Left ventricle myocardium inferior (tissue), 1 donor: ENCODE data around the gene SSH2. TPM values are rescaled to one million over a fixed set of nuclear protein-coding genes. Genes with fewer than 3 reads are reported as not detected.
"Not testable (repeated sequence)": the region's sequence is repeated elsewhere in the genome, so short reads cannot be mapped to it uniquely, and the experiment has no call there.

Experiments
- DNase-seq: peaks from one replicate; pipeline ENCODE4 v3.0.0-alpha.2; 2020
- H3K27ac ChIP-seq: fragments of 200-600 bp; replicated peaks from 2 replicates; pipeline ENCODE4 v1.8.0; 2021
- H3K27me3 ChIP-seq: fragments of 200-600 bp; 2 replicates; pipeline ENCODE4 v1.8.0; 2021; ENCODE audit warnings: low read depth
- H3K36me3 ChIP-seq: fragments of 200-600 bp; 2 replicates; pipeline ENCODE4 v1.8.0; 2021
- H3K4me1 ChIP-seq: fragments of 200-600 bp; 2 replicates; pipeline ENCODE4 v1.8.0; 2021
- H3K4me3 ChIP-seq: fragments of 200-600 bp; 2 replicates; pipeline ENCODE4 v1.8.0; 2021; ENCODE audit warnings: mild to moderate bottlenecking, moderate library complexity
- H3K9me3 ChIP-seq: fragments of 200-600 bp; replicated peaks from 2 replicates; pipeline ENCODE4 v1.8.0; 2021
- CTCF ChIP-seq: fragments of 200-600 bp; IDR thresholded peaks from 2 replicates; pipeline ENCODE4 v1.8.0; 2021; ENCODE audit warnings: antibody characterized with exemption, mild to moderate bottlenecking, borderline replicate concordance
- intact Hi-C: fragments of 100-400 bp; cut with micrococcal nuclease; formaldehyde crosslinking; loops from one replicate; pipeline ENCODE4 v1.11.0; 2022
- total RNA-seq: library from RNA; stranded (reverse); fragmentation: NEBNext Ultra II Directional; extraction: Animal tissue kit (Norgen Biotek cat#: 25700); gene quantifications from one replicate; pipeline ENCODE4 v1.2.1, GENCODE V29; 2021
- donor health status: DM: no; HTN: yes; CAD: no; lungs with severe emphysema.

Gene SSH2
- total RNA-seq, 1 donor from 2014 or later = 28.6 TPM

GRCh38 chr17:29857823-29858222 lies 72.2 kb downstream of the SSH2 start:
- H3K36me3 ChIP-seq = no peaks in the 10 kb centered on the region
- intact Hi-C loops = no loop called here
- DNase-seq = no peak
- no peak overlapping the region for H3K4me3 ChIP-seq
- H3K4me1 ChIP-seq = peaks cover 10% of the 10 kb centered on the region
- H3K27me3 ChIP-seq = no peaks in the 10 kb centered on the region
- TF ChIP-seq CTCF = no peak
- no peaks in the 10 kb centered on the region for H3K9me3 ChIP-seq
- H3K27ac ChIP-seq = no peak overlapping the region

- H3K9me3 ChIP-seq, H3K27me3 ChIP-seq, H3K27ac ChIP-seq, intact Hi-C loops, H3K4me1 ChIP-seq, H3K36me3 ChIP-seq, DNase-seq, H3K4me3 ChIP-seq: not testable (repeated sequence)
Measured at GRCh38 chr17:29857105-29857504, 72.9 kb downstream of the SSH2 start.

- Histone ChIP-seq H3K4me1 (peaks cover 10% of the 10 kb centered on the region), H3K27me3 (no peaks in the 10 kb centered on the region), H3K9me3 (no peaks in the 10 kb centered on the region), H3K36me3 (no peaks in the 10 kb centered on the region), H3K27ac (no peak overlapping the region), H3K4me3 (no peak overlapping the region)
- intact Hi-C loops = no loop called here
- TF ChIP-seq CTCF = no peak
- no peak for DNase-seq
Measured at GRCh38 chr17:29855686-29856085, 74.3 kb downstream of the SSH2 start.

GRCh38 chr17:29848737-29849136 lies 81.3 kb downstream of the SSH2 start:
- H3K4me1 ChIP-seq = peaks cover 36% of the 10 kb centered on the region
- no peaks in the 10 kb centered on the region for H3K36me3 ChIP-seq
- DNase-seq = no peak
- intact Hi-C loops = no loop called here
- no peak for TF ChIP-seq CTCF
- H3K27me3 ChIP-seq = no peaks in the 10 kb centered on the region
- no peak overlapping the region for H3K4me3 ChIP-seq
- H3K9me3 ChIP-seq = no peaks in the 10 kb centered on the region
- no peak overlapping the region for H3K27ac ChIP-seq

- Histone ChIP-seq H3K9me3 (no peaks in the 10 kb centered on the region), H3K4me3 (no peak overlapping the region), H3K36me3 (no peaks in the 10 kb centered on the region), H3K27ac (peak overlapping the region; percentile 14), H3K4me1 (peaks cover 36% of the 10 kb centered on the region), H3K27me3 (no peaks in the 10 kb centered on the region)
- TF ChIP-seq CTCF = no peak
- DNase-seq = no peak
- intact Hi-C loops = no loop called here
Measured at GRCh38 chr17:29847527-29848400, 82.3 kb downstream of the SSH2 start.

GRCh38 chr17:29847118-29847517 lies 82.9 kb downstream of the SSH2 start:
- no peaks in the 10 kb centered on the region for H3K36me3 ChIP-seq
- H3K4me3 ChIP-seq = no peak overlapping the region
- TF ChIP-seq CTCF = no peak
- H3K9me3 ChIP-seq = no peaks in the 10 kb centered on the region
- intact Hi-C loops = no loop called here
- H3K27me3 ChIP-seq = no peaks in the 10 kb centered on the region
- no peak for DNase-seq
- H3K4me1 ChIP-seq = peaks cover 36% of the 10 kb centered on the region
- peak overlapping the region; percentile 14 for H3K27ac ChIP-seq
